Heart left ventricle (tissue), 16 donors: Measurements from ENCODE around the gene RPL12. TPM values are rescaled to one million over a fixed set of nuclear protein-coding genes. Genes with fewer than 3 reads are reported as not detected.

Source experiments
- ATAC-seq, 4 donors: fragments of 200-7000 bp; cut with Tn5 transposase; one replicate each; pipeline ENCODE4 v1.9.1; 2020 to 2022; ENCODE audit warnings: moderate library complexity in 4 of 4, mild to moderate bottlenecking in 3 of 4, moderate number of reproducible peaks in 1 of 4
- DNase-seq, 5 donors: peaks; one replicate each; pipeline ENCODE4 v3.0.0-alpha.2; 2020
- H3K27ac ChIP-seq, 12 donors: fragments of 200-600 bp; sonication (generic) in 4 of 12; one replicate each; pipeline versions ENCODE4 v1.5.0 to v1.8.0; 2016 to 2022; ENCODE audit warnings: mild to moderate bottlenecking in 2 of 12
- H3K27me3 ChIP-seq, 9 donors: fragments of 200-600 bp; sonication (generic) in 2 of 9; one replicate each; pipeline versions ENCODE4 v1.5.1 to v1.8.0; 2016 to 2022; ENCODE audit warnings: mild to moderate bottlenecking in 3 of 9
- H3K36me3 ChIP-seq, 9 donors: fragments of 200-600 bp; sonication (generic) in 2 of 9; one replicate each; pipeline versions ENCODE4 v1.5.0 to v1.8.0; 2018 to 2022; ENCODE audit warnings: mild to moderate bottlenecking in 2 of 9
- H3K4me1 ChIP-seq, 12 donors: fragments of 200-600 bp; sonication (generic) in 4 of 12; one replicate each; pipeline versions ENCODE4 v1.5.0 to v1.8.0; 2016 to 2022; ENCODE audit warnings: mild to moderate bottlenecking in 3 of 12
- H3K4me3 ChIP-seq, 12 donors: fragments of 200-600 bp; sonication (generic) in 4 of 12; one replicate each; pipeline versions ENCODE4 v1.5.0 to v1.8.0; 2017 to 2022; ENCODE audit warnings: mild to moderate bottlenecking in 9 of 12, moderate library complexity in 4 of 12
- H3K9me3 ChIP-seq, 12 donors: fragments of 200-600 bp; sonication (generic) in 4 of 12; one replicate each; pipeline versions ENCODE4 v1.5.0 to v1.8.0; 2016 to 2022; ENCODE audit warnings: mild to moderate bottlenecking in 1 of 12
- POLR2A ChIP-seq, 2 donors: fragments of 450-650 bp; IDR thresholded peaks; one replicate each; pipeline ENCODE4 v1.6.1; 2017; ENCODE audit warnings: antibody characterized with exemption in 2 of 2, mild to moderate bottlenecking in 2 of 2, moderate library complexity in 2 of 2
- WGBS, 4 donors: extraction: QIAGEN DNeasy Blood & Tissue Kit in 2 of 4; methylation state at CpG; one replicate each; pipeline versions ENCODE4 v1.1.5 to v1.1.7; 2013 to 2018; 5-methylcytosine and 5-hydroxymethylcytosine counted together
- intact Hi-C, 10 donors: fragments of 100-400 bp; cut with DNase I; formaldehyde crosslinking; loops; one replicate each; pipeline versions ENCODE4 v1.11.1 to v1.14.2; 2022
- polyA plus RNA-seq, 2 donors: library from polyadenylated mRNA; stranded (reverse); fragments of 200-250 nt; gene quantifications; one replicate each; pipeline ENCODE4 v1.2.3, GENCODE V29; 2013
- total RNA-seq, 9 donors: library from RNA; depleted of rRNA in 2 of 9; stranded (reverse); fragments of >200 nt in 2 of 9; fragmentation: NEBNext Ultra II Directional in 3 of 9; extraction: Animal tissue kit (Norgen Biotek cat#: 25700) in 3 of 9; gene quantifications; one replicate each; pipeline versions ENCODE4 v1.1.0 to v1.2.4, GENCODE V29; 2016 to 2023
- TF ChIP-seq, protein P1 (sequence below), 12 donors: fragments of 200-600 bp; sonication (generic) in 4 of 12; IDR thresholded peaks; one replicate each; pipeline versions ENCODE4 v1.5.0 to v1.8.0; 2018 to 2022; ENCODE audit warnings: antibody characterized with exemption in 12 of 12, mild to moderate bottlenecking in 5 of 12
- donor health status: ischemic (EF 13 %, LVEDD 7.1; RV severe dilation, severe dysfunction).
- donor health status: healthy with polysubstance abuse.
- donor health status: DM: no; HTN: yes; CAD: no.
- donor health status: DM: no; HTN: no; CAD: no.
- donor health status: ischemic (EF 25% LVEDD 6.9; RV normal size, moderate dysfunction).
- donor health status: ischemic (EF 25% LVEDD 5.7; RV mildly dilated, moderate dysfunction).
- donor health status: healthy.
- donor health status: DM: yes; HTN: yes; CAD: no.
- donor health status: ischemic (EF 35%, LVEDD 5.7; RV mildly dilated, moderate dysfunction).
- donor health status: nonischemic (EF 11% LVEDD 7.7; RV severe dilation, severe dysfunction).
- donor health status: DM: yes; HTN: yes; CAD: no.
- donor health status: PGD.
- donor health status: ischemic (EF 29% LVEDD 5.4; RV normal size, mild dysfunction).
- donor health status: nonischemic (EF 23%, LVEDD 6.1; RV moderate dilation, normal function).

RPL12 gene
- total and polyA plus RNA-seq, 11 donors: 408 to 1,523 (median 665) TPM

- no peak for DNase-seq
- intact Hi-C loops: loop anchor here in 3 of 10 donors (1.0 to 2.0 kb wide), 2 partner anchors 27 to 28 kb away; partner anchors contain the start of genes LRSAM1 (in 3 of the 3), RPL12 (in 3 of the 3) and SLC2A8 (in 1 of the 3)
These were observed 26.6 kb downstream of the RPL12 start for GRCh38 chr9:127424676-127424999.

DNA sequence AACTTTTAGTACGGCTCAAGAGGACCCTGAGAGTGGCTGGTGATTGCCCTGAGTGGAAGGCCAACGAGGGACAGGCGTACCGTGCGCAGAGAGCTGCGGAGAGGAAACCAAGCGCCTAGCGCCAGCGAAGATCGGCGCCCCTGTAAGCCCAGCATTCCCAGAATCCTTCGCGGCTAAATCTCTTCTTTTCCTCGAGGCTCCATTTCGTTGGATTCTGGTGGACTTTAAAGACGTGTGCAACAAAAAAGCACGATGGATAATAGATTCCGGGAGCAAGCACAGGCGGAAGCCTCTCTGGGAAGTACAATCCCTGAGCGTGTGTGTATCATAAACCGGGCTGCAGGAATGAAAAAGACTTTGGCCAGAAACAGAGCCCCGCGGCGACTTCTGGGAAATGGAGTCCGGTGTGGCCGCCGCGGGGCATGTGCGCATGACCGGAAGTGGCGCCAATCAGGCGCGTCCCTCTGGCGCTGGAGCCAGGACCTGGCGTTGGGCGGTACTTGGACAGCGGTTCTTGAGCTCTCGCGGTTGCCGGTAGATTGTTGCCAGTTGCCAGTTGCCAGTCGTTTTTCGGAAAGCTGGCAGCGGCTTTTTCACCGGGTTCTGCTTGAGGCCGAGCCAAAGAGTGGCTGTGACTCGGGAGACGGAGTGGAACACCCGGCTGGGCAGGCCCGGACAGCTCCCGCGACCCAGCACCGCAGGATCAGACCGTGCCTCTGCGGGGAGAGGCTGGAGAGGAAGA, 27.1 kb downstream of the RPL12 start, which contains the start of gene ZNF79:
Gene ZNF79, plus strand, starts transcription at position 449 of the 742 bp plus-strand sequence. CDS start 406 bp downstream, outside the sequence.
- peaks cover 0 to 22% (median 13%) of the 10 kb centered on the region in 9 donors for H3K36me3 ChIP-seq
- DNase-seq: peak; percentile 94 to 96 (median 95)
- peak within 1 kb of the TSS; percentile 57 to 97 (median 78) for H3K4me3 ChIP-seq
- TF ChIP-seq, protein P1, sequence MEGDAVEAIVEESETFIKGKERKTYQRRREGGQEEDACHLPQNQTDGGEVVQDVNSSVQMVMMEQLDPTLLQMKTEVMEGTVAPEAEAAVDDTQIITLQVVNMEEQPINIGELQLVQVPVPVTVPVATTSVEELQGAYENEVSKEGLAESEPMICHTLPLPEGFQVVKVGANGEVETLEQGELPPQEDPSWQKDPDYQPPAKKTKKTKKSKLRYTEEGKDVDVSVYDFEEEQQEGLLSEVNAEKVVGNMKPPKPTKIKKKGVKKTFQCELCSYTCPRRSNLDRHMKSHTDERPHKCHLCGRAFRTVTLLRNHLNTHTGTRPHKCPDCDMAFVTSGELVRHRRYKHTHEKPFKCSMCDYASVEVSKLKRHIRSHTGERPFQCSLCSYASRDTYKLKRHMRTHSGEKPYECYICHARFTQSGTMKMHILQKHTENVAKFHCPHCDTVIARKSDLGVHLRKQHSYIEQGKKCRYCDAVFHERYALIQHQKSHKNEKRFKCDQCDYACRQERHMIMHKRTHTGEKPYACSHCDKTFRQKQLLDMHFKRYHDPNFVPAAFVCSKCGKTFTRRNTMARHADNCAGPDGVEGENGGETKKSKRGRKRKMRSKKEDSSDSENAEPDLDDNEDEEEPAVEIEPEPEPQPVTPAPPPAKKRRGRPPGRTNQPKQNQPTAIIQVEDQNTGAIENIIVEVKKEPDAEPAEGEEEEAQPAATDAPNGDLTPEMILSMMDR (IDR thresholded peaks at IDR 0.05): no peak
- peak in 1 of 2 donors; percentile 67 for TF ChIP-seq POLR2A (IDR thresholded peaks at IDR 0.05)
- ATAC-seq: peak; percentile 97 to 99 (median 98)
- H3K9me3 ChIP-seq: no peaks in the 10 kb centered on the region
- H3K27me3 ChIP-seq: no peaks in the 10 kb centered on the region
- peak within 1 kb of the TSS; percentile 69 to 95 (median 92) for H3K27ac ChIP-seq
- intact Hi-C loops: loop anchor here in 3 of 10 donors (1.0 to 2.0 kb wide), 2 partner anchors 27 kb away; partner anchors contain the start of genes LRSAM1 (in 3 of the 3), RPL12 (in 3 of the 3) and SLC2A8 (in 1 of the 3)
- 0% methylated on average over 53 to 54 of the region's 54 CpGs for WGBS, 4 donors
- H3K4me1 ChIP-seq: peaks cover 10 to 46% (median 27%) of the 10 kb centered on the region in 12 donors

More at GRCh38 chr9:127424676-127424999, 26.6 kb downstream of the RPL12 start:
- Histone ChIP-seq H3K4me3 (peak overlapping the region; percentile 57 to 97 (median 78)), H3K27ac (peak overlapping the region; percentile 69 to 95 (median 92)), H3K9me3 (no peaks in the 10 kb centered on the region), H3K27me3 (no peaks in the 10 kb centered on the region), H3K4me1 (peaks cover 10 to 41% (median 27%) of the 10 kb centered on the region in 12 donors), H3K36me3 (peaks cover 0 to 27% (median 18%) of the 10 kb centered on the region in 9 donors)
- TF ChIP-seq, protein P1 (IDR thresholded peaks at IDR 0.05): no peak
- no peak for TF ChIP-seq POLR2A (IDR thresholded peaks at IDR 0.05)
- WGBS, 4 donors: 0 to 3% (median 1%) methylated on average over 11 to 13 of the region's 13 CpGs
- ATAC-seq: no peak

DNA sequence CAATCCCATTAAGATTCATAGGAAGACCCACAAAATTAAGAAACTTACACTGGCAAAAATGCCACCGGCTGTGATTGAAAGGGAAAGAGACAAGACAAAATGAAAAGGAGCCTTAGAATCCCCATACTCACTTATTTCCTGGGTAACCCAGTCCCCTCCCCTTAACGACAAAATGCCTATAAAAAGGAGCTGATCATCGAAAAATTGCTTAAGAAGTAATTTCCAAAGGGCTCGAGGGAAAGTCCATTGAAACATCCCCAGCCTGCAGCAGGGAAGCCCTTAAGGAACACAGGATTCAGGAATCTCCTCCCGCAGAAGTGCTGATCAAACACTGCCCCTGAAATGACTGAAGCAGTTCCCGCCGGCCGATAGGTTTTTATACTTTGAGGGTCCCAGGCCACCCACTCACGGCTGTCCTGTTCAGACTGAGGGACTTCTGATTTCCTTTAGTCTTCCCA, 27.7 kb downstream of the RPL12 start:
- Histone ChIP-seq H3K4me1 (peaks cover 10 to 48% (median 27%) of the 10 kb centered on the region in 12 donors), H3K27me3 (no peaks in the 10 kb centered on the region), H3K4me3 (peak overlapping the region; percentile 57 to 97 (median 78)), H3K36me3 (peaks cover 0 to 16% (median 7%) of the 10 kb centered on the region in 9 donors), H3K9me3 (no peaks in the 10 kb centered on the region), H3K27ac (peak overlapping the region; percentile 69 to 95 (median 92))
- ATAC-seq: peak in 1 of 4 donors; percentile 5
- TF ChIP-seq, protein P1 (IDR thresholded peaks at IDR 0.05): no peak
- no peak for DNase-seq
- 1 to 2% (median 2%) methylated on average over 8 to 9 of the region's 9 CpGs for WGBS, 4 donors
- intact Hi-C loops: no loop called here

DNA sequence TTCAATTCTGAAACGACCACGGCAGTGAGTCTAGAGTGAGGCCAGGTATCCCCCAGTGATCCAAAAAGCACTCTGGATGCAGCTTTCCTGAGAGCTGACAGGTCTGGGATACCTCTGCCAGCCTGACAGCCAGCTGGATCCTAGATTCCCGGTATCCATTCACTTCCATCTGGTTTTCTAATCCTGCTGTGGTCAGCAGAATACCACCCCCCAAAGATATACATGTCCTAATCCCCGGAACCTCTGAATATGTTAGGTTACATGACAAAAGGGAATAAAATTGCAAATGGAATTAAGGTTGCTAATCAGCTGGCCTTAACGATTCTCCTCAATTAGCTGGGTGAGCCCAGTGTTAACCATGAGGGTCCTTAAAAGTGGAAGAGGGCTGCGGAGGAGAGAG, 28.4 kb downstream of the RPL12 start:
- intact Hi-C loops: no loop called here
- Histone ChIP-seq H3K9me3 (no peaks in the 10 kb centered on the region), H3K27ac (peak overlapping the region in 5 of 12 donors; percentile 85 to 95 (median 92)), H3K36me3 (peaks cover 0 to 9% (median 0%) of the 10 kb centered on the region in 9 donors), H3K4me3 (peak overlapping the region in 9 of 12 donors; percentile 57 to 97 (median 76)), H3K4me1 (peaks cover 10 to 48% (median 27%) of the 10 kb centered on the region in 12 donors), H3K27me3 (no peaks in the 10 kb centered on the region)
- ATAC-seq (no peak), DNase-seq (no peak)
- WGBS, 4 donors: 49 to 65% (median 50%) methylated on average over 6 of the region's 6 CpGs
- no peak for TF ChIP-seq POLR2A (IDR thresholded peaks at IDR 0.05)
- TF ChIP-seq, protein P1 (IDR thresholded peaks at IDR 0.05): no peak
